ENCODE results near the gene HRH4. TPM values are rescaled to one million over a fixed set of nuclear protein-coding genes. Genes with fewer than 3 reads are reported as not detected.

Gene HRH4
- total RNA-seq, 1 donor from 2014 or later: 0.24 TPM

DNA sequence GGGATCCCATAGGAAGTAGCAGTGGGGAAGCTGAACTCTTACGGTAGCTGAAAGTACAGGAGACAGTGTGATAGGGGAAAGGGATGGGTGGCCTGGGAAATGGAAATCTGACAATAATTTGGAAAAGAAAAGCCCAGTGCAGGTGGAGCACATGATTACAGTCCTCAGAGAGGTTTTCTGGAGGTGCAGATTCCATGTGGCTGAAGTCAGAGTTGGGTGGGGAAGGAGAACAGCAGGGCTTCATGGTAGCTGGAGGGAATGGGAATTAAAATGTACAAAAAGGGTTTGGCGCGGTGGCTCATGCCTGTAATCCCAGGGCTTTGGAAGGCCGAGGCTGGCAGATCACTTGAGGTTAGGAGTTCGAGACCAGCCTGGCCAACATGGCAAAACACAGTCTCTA, 12.2 kb downstream of the HRH4 start:
- H3K4me1 Mint-ChIP-seq (ENCODE audit: unreplicated experiment): peaks cover 5% of the 10 kb centered on the region
- H3K4me3 Mint-ChIP-seq: no peak overlapping the region
- TF ChIP-seq, protein P1, sequence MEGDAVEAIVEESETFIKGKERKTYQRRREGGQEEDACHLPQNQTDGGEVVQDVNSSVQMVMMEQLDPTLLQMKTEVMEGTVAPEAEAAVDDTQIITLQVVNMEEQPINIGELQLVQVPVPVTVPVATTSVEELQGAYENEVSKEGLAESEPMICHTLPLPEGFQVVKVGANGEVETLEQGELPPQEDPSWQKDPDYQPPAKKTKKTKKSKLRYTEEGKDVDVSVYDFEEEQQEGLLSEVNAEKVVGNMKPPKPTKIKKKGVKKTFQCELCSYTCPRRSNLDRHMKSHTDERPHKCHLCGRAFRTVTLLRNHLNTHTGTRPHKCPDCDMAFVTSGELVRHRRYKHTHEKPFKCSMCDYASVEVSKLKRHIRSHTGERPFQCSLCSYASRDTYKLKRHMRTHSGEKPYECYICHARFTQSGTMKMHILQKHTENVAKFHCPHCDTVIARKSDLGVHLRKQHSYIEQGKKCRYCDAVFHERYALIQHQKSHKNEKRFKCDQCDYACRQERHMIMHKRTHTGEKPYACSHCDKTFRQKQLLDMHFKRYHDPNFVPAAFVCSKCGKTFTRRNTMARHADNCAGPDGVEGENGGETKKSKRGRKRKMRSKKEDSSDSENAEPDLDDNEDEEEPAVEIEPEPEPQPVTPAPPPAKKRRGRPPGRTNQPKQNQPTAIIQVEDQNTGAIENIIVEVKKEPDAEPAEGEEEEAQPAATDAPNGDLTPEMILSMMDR (conservative IDR thresholded peaks at IDR 0.05): no peak
- DNase-seq (ENCODE audit: extremely low spot score, unreplicated experiment): no peak
- no peaks in the 10 kb centered on the region for H3K27me3 Mint-ChIP-seq
- no peak overlapping the region for H3K27ac Mint-ChIP-seq
- H3K36me3 Mint-ChIP-seq: no peaks in the 10 kb centered on the region
- H3K9me3 Mint-ChIP-seq: no peaks in the 10 kb centered on the region

DNA sequence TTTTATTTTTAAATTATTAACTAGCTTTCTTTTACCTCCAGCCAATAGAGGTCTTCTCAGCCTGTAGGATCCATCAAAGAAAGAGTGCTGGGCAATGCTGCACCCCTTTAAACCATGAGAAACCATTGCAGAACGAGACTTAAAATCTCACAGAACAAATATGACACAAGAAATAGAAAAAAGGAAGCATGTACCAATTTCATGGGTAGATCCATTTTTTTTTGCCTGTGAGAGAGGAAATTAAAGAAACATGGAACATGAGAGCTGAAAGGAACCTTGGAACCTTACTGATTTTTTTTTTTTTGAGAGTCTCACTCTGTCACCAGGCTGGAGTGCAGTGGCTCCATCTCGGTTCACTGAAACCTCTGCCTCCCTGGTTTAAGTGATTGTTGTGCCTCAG, 14.0 kb downstream of the HRH4 start:
- Mint-ChIP-seq H3K36me3 (no peaks in the 10 kb centered on the region), H3K4me3 (no peak overlapping the region), H3K4me1 (ENCODE audit: unreplicated experiment) (peaks cover 5% of the 10 kb centered on the region), H3K9me3 (no peaks in the 10 kb centered on the region), H3K27me3 (no peaks in the 10 kb centered on the region), H3K27ac (no peak overlapping the region)
- TF ChIP-seq, protein P1 (conservative IDR thresholded peaks at IDR 0.05): no peak
- no peak for DNase-seq (ENCODE audit: extremely low spot score, unreplicated experiment)

DNA sequence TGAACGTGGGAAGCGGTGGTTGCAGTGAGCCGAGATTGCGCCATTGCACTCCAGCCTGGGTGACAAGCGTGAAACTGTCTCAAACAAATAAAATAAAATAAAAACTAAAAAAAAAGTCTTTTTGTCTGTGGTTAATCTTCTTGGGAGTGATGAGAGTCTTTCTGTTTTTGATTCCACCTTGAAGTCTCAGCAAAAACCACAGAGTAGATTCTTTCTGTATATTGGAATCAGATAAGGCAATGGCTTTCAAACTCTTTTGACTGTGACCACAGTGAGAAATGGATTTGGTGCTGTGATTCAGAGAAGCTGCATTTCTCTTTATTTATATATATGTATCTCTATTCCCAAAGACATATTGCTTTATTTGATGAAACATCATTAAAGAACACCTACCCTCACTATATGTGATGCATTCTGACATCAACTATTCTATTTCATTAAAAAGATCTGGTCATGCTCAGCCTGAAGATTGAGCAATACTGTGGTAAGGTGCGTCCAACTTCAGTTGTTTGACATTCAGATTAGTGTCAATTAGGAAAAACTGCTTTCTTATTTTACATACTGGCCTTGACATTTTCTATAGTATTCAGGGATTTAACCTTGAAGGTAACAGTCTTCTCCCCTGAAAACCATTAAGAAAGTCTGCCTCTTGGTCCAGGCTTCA, 15.6 kb downstream of the HRH4 start:
- Mint-ChIP-seq H3K4me3 (no peak overlapping the region), H3K27ac (no peak overlapping the region), H3K4me1 (ENCODE audit: unreplicated experiment) (peaks cover 5% of the 10 kb centered on the region), H3K27me3 (no peaks in the 10 kb centered on the region), H3K9me3 (no peaks in the 10 kb centered on the region), H3K36me3 (no peaks in the 10 kb centered on the region)
- DNase-seq (ENCODE audit: extremely low spot score, unreplicated experiment): no peak
- TF ChIP-seq, protein P1 (conservative IDR thresholded peaks at IDR 0.05): no peak

DNA sequence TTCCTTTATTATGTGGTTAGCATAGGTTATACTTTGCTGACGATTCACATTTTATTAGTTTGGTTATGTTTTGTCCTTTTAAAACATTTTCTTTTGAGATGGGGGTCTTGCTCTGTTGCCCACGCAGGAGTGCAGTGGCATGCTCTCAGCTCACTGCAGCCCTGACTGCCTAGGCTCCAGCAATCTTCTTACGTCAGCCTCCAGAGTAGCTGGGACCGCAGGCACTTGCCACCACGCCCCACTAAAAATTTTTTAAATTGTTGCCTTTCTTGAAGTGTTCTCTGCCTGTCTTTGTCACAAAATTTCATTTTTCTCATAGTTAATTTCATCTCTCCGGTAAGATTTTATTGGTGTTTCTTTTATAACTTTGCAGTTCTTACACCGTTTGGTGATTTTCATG, 18.9 kb downstream of the HRH4 start:
- no peak for DNase-seq (ENCODE audit: extremely low spot score, unreplicated experiment)
- TF ChIP-seq, protein P1 (conservative IDR thresholded peaks at IDR 0.05): no peak
- no peaks in the 10 kb centered on the region for H3K4me1 Mint-ChIP-seq (ENCODE audit: unreplicated experiment)
- no peaks in the 10 kb centered on the region for H3K36me3 Mint-ChIP-seq
- H3K27ac Mint-ChIP-seq: peak overlapping the region; percentile 82
- H3K9me3 Mint-ChIP-seq: no peaks in the 10 kb centered on the region
- H3K4me3 Mint-ChIP-seq: no peak overlapping the region
- H3K27me3 Mint-ChIP-seq: no peaks in the 10 kb centered on the region

DNA sequence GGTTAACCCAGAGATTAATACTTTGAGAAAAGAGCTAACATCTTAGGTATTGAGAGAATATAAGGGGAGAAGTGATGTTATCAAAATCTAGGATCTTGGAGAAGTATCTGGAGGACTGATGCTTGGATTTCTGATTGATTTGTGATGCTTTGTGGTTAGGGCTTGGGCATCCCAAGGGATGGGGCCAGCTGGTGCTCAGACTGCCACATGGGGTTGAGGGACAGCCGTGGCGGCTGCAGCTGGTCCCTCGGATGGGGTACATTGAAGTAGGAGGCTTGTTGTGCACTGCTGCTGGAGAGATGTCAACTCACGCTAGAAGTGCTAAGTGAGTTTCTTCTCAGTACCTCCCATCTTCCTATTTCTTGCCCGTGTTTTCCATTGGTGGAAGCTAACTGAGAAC, 22.4 kb downstream of the HRH4 start:
- H3K27me3 Mint-ChIP-seq: no peaks in the 10 kb centered on the region
- no peak overlapping the region for H3K27ac Mint-ChIP-seq
- DNase-seq (ENCODE audit: extremely low spot score, unreplicated experiment): no peak
- TF ChIP-seq, protein P1 (conservative IDR thresholded peaks at IDR 0.05): no peak
- peaks cover 4% of the 10 kb centered on the region for H3K4me1 Mint-ChIP-seq (ENCODE audit: unreplicated experiment)
- H3K36me3 Mint-ChIP-seq: no peaks in the 10 kb centered on the region
- H3K4me3 Mint-ChIP-seq: no peak overlapping the region
- H3K9me3 Mint-ChIP-seq: no peaks in the 10 kb centered on the region
